ENCODE data around the gene LPXN.

- TF ChIP-seq, protein P1, sequence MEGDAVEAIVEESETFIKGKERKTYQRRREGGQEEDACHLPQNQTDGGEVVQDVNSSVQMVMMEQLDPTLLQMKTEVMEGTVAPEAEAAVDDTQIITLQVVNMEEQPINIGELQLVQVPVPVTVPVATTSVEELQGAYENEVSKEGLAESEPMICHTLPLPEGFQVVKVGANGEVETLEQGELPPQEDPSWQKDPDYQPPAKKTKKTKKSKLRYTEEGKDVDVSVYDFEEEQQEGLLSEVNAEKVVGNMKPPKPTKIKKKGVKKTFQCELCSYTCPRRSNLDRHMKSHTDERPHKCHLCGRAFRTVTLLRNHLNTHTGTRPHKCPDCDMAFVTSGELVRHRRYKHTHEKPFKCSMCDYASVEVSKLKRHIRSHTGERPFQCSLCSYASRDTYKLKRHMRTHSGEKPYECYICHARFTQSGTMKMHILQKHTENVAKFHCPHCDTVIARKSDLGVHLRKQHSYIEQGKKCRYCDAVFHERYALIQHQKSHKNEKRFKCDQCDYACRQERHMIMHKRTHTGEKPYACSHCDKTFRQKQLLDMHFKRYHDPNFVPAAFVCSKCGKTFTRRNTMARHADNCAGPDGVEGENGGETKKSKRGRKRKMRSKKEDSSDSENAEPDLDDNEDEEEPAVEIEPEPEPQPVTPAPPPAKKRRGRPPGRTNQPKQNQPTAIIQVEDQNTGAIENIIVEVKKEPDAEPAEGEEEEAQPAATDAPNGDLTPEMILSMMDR (IDR thresholded peaks at IDR 0.05): no peak
- TF ChIP-seq POLR2A (IDR thresholded peaks at IDR 0.05) (peak in 2 of 4 donors; percentile 27 to 54), POLR2AphosphoS5 (IDR thresholded peaks at IDR 0.05) (peak; percentile 50 to 81 (median 79)), EP300 (IDR thresholded peaks at IDR 0.05) (no peak)
Observed at GRCh38 chr11:58578635-58579191, 3.1 kb upstream of the LPXN start, which contains the start of gene ZFP91.

Data from stomach (tissue), 4 donors.